Ectodermal cell (in vitro differentiated cells): ENCODE measurements around the gene NXPE4.
"Not testable (repeated sequence)": the region's sequence is repeated elsewhere in the genome, so short reads cannot be mapped to it uniquely, and the experiment has no call there.

ENCODE experiments used
- H3K27ac ChIP-seq: 2 replicates; pipeline ENCODE4 v1.7.0; 2013; ENCODE audit warnings: mild to moderate bottlenecking, low read depth, low read length; ENCODE audit not compliant: insufficient read depth, poor library complexity, severe bottlenecking
- H3K27me3 ChIP-seq: 2 replicates; pipeline ENCODE4 v1.7.0; 2013; ENCODE audit warnings: mild to moderate bottlenecking, low read length; ENCODE audit not compliant: insufficient read depth, control insufficient read depth, poor library complexity, severe bottlenecking
- H3K36me3 ChIP-seq: one replicate; pipeline ENCODE4 v1.7.0; 2013; ENCODE audit warnings: low read length; ENCODE audit not compliant: control insufficient read depth, insufficient read depth
- H3K4me1 ChIP-seq: one replicate; pipeline ENCODE4 v1.7.0; 2013; ENCODE audit warnings: low read length; ENCODE audit not compliant: control insufficient read depth, insufficient read depth
- H3K4me3 ChIP-seq: 2 replicates; pipeline ENCODE4 v1.7.0; 2013; ENCODE audit warnings: low read depth, low read length, control low read depth; ENCODE audit not compliant: insufficient read depth
- H3K9me3 ChIP-seq: 2 replicates; pipeline ENCODE4 v1.7.0; 2013; ENCODE audit warnings: mild to moderate bottlenecking, low read length, moderate library complexity; ENCODE audit not compliant: control insufficient read depth
- WGBS, 2 experiments: methylation state at CpG; one replicate each; pipeline ENCODE4 v1.1.7; 2013; ENCODE audit warnings: missing lambda C conversion rate in 2 of 2; 5-methylcytosine and 5-hydroxymethylcytosine counted together

NXPE4 gene

DNA sequence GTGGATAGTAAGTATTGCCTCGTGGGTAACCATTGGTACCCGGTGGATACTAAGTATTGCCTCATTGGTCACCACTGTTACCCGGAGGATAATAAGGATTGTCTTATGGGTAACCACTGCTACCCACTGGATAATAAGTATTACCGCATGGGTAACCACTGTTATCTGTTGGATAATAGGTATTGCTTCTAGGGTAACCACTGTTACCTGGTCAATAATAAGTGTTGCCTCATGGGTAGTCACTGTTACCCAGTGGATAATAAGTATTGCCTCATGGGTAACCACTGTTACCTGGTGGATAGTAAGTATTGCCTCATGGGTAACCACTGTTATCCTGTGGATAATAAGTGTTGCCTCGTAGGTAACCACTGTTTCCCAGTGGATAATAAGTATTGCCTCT lies 22.6 kb upstream of the NXPE4 start:
- H3K27me3 ChIP-seq: no peaks in the 10 kb centered on the region
- H3K36me3 ChIP-seq: no peaks in the 10 kb centered on the region
- no peak overlapping the region for H3K4me3 ChIP-seq
- no peaks in the 10 kb centered on the region for H3K4me1 ChIP-seq
- H3K27ac ChIP-seq: no peak overlapping the region
- 94 to 96% methylated on average over 5 of the region's 5 CpGs for WGBS, 2 experiments
- H3K9me3 ChIP-seq: peaks cover 12% of the 10 kb centered on the region

DNA sequence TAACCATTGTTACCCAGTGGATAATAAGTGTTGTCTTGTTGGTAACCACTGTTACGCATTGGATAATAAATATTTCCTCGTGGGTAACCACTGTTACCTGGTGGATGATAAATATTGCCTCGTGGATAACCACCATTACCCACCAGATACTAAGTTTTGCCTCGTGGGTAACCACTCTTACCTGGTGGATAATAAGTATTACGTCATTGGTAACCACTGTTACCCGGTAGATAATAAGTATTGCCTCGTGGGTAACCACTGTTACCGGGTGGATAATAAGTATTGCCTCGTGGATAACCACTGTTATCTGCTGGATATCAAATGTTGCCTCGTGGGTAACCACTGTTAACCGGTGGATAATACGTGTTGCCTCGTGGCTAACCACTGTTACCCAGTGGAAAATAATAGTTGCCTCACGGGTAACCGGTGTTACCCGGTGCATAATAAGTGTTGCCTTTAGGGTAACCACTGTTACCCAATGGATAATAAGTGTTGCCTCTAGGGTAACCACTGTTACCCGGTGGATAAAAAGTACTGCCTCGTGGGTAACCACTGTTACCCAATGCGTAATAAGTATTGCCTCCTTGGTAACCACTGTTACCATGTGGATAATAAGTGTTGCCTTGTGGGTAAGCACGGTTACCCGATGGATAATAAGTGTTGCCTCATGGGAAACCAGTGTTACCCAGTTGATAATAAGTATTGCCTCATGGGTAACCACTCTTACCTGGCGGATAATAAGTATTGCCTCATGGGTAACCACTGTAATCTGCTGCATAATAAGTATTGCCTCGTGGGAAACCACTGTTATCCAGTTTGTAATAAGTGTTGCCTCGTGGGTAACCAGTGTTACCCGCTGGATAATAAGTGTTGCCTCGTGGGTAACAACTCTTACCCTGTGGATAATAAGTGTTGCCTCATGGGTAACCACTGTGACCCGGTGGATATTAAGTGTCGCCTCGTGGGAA lies 21.9 kb upstream of the NXPE4 start:
- H3K27ac ChIP-seq: no peak overlapping the region
- H3K27me3 ChIP-seq: no peaks in the 10 kb centered on the region
- peaks cover 7% of the 10 kb centered on the region for H3K9me3 ChIP-seq
- H3K4me1 ChIP-seq: no peaks in the 10 kb centered on the region
- no peak overlapping the region for H3K4me3 ChIP-seq
- no peaks in the 10 kb centered on the region for H3K36me3 ChIP-seq
- 95 to 96% methylated on average over 29 of the region's 29 CpGs for WGBS, 2 experiments

DNA sequence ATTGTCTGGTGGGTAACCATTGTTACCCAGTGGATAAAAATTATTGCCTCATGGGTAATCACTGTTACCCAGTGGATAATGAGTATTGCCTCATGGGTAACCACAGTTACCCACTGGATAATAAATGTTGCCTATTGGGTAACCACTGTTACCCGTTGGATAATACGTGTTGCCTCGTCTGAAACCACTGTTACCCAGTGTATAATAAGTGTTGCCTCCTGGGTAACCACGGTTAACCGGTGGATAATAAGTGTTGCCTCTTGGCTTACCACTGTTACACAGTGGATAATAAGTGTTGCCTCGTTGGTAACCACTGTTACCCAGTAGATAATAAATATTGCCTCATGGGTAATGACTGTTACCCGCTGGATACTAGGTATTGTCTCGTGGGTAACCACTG lies 20.9 kb upstream of the NXPE4 start:
- Histone ChIP-seq H3K4me3 (no peak overlapping the region), H3K27ac (no peak overlapping the region), H3K27me3 (no peaks in the 10 kb centered on the region), H3K36me3 (no peaks in the 10 kb centered on the region), H3K9me3 (peaks cover 7% of the 10 kb centered on the region), H3K4me1 (no peaks in the 10 kb centered on the region)
- WGBS, 2 experiments: 95 to 96% methylated on average over 8 of the region's 8 CpGs

DNA sequence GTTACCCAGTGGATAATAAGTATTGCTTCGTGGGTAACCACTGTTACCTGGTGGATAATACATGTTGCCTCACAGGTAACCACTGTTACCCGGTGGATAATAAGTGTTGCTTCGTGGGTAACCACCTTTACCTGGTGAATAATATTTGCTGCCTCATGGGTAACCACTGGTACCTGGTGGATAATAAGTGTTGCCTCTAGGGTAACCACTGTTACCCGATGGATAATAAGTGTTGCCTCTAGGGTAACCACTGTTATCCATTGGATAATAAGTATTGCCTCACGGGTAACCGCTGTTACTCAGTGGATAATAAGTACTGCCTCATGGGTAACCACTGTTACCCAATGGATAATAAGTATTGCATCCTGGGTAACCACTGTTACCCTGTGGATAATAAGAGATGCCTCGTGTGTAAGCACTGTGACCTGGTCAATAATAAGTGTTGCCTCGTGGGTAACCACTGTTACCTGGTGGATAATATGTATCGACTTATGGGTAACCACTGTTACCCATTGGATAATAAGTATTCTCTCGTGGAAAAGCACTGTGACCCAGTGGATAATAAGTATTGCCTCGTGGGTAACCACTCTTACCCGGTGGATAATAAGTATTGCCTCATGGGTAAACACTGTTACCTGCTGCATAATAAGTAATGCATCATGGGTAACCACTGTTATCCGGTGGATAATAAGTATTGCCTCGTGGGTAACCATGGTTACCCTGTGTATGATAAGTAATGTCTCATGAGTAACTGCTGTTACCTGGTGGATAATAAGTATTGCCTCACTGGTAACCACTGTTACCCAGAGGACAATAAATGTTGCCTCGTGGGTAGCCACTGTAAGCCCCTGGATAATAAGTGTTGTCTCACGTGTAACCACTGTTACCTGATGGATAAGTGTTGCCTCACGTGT lies 20.1 kb upstream of the NXPE4 start:
- 94 to 95% methylated on average over 17 of the region's 17 CpGs for WGBS, 2 experiments
- H3K4me3 ChIP-seq: no peak overlapping the region

DNA sequence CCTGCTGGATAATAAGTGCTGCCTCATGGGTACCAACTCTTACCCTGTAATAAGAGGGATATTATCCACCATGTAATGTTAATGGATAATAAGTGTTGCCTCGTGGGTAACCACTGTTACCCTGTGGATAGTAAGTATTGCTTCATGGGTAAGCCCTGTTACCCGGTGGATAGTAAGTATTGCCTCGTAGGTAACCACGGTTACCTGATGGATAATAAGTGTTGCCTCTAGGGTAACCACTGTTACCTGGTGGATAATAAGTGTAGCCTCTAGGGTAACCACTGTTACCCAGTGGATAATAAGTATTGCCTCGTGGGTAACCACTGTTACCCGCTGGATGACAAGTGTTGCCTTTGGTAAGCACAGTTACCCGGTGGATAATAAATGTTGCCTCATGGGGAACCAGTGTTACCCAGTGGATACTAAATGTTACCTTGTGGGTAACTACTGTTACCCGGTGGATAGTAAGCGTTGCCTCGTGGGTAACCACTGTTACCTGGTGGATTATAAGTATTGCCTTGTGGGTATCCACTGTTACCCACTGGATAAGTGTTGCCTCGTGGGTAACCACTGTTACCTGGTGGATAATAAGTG lies 18.6 kb upstream of the NXPE4 start:
- H3K27me3 ChIP-seq: no peaks in the 10 kb centered on the region
- WGBS, 2 experiments: 94 to 96% methylated on average over 11 of the region's 11 CpGs
- no peak overlapping the region for H3K4me3 ChIP-seq
- H3K36me3 ChIP-seq: no peaks in the 10 kb centered on the region
- peaks cover 7% of the 10 kb centered on the region for H3K9me3 ChIP-seq
- no peaks in the 10 kb centered on the region for H3K4me1 ChIP-seq
- no peak overlapping the region for H3K27ac ChIP-seq

More for the DNA sequence above, 20.1 kb upstream of the NXPE4 start:
- Histone ChIP-seq H3K4me1 (no peaks in the 10 kb centered on the region), H3K36me3 (no peaks in the 10 kb centered on the region), H3K9me3 (peaks cover 7% of the 10 kb centered on the region), H3K27me3 (no peaks in the 10 kb centered on the region), H3K27ac (no peak overlapping the region)

DNA sequence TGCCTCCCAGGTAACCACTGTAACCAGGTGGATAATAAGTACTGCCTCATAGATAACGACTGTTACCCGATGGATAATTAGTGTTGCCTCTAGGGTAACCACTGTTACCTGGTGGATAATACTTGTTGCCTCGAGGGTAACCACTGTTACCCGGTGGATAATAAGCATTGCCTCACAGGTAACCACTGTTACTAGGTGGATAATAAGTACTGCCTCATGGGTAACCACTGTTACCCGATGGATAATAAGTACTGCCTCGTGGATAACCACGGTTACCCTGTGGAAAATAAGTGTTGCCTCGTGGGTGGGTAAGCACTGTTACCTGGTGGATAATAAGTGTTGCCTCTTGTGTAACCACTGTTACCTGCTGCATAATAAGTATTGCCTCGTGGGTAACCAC lies 17.5 kb upstream of the NXPE4 start:
- not testable (repeated sequence) for H3K4me1 ChIP-seq, H3K4me3 ChIP-seq, H3K27ac ChIP-seq, H3K36me3 ChIP-seq, H3K27me3 ChIP-seq, H3K9me3 ChIP-seq
- 93 to 95% methylated on average over 9 of the region's 9 CpGs for WGBS, 2 experiments

DNA sequence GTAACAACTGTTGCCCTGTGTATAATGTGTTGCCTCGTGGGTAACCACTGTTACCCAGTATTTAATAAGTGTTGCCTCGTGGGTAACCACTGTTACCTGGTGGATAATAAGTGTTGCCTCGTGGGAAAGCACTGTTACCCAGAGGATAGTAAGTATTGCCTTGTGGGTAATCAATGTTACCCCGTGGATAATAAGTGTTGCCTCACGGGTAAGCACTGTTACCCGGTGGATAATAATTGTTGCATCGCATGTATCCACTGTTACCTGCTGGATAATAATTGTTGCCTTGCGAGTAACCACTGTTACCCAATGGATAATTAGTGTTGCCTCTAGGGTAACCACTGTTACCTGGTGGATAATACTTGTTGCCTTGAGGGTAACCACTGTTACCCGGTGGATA lies 17.1 kb upstream of the NXPE4 start:
- Histone ChIP-seq H3K36me3 (no peaks in the 10 kb centered on the region), H3K27me3 (no peaks in the 10 kb centered on the region), H3K4me3 (no peak overlapping the region), H3K4me1 (no peaks in the 10 kb centered on the region), H3K9me3 (peaks cover 2% of the 10 kb centered on the region), H3K27ac (no peak overlapping the region)
- WGBS, 2 experiments: 92 to 93% methylated on average over 9 of the region's 9 CpGs

DNA sequence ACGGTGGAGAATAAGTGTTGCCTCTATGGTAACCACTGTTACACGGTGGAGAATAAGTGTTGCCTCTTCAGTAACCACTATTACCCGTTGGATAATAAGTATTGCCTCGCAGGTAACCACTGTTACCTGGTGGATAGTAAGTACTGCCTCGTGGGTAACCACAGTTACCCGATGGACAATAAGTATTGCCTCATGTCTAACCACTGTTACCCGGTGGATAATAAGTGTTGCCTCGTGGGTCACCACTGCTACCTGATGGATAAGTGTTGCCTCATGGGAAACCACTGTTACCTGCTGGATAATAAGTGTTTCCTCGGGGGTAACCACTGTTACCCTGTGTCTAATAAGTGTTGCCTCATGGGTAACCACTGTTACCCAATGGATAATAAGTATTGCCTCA lies 16.6 kb upstream of the NXPE4 start:
- not testable (repeated sequence) for H3K4me1 ChIP-seq, H3K27me3 ChIP-seq, H3K9me3 ChIP-seq, H3K27ac ChIP-seq, H3K36me3 ChIP-seq, H3K4me3 ChIP-seq
- WGBS, 2 experiments: 89 to 90% methylated on average over 9 of the region's 9 CpGs

DNA sequence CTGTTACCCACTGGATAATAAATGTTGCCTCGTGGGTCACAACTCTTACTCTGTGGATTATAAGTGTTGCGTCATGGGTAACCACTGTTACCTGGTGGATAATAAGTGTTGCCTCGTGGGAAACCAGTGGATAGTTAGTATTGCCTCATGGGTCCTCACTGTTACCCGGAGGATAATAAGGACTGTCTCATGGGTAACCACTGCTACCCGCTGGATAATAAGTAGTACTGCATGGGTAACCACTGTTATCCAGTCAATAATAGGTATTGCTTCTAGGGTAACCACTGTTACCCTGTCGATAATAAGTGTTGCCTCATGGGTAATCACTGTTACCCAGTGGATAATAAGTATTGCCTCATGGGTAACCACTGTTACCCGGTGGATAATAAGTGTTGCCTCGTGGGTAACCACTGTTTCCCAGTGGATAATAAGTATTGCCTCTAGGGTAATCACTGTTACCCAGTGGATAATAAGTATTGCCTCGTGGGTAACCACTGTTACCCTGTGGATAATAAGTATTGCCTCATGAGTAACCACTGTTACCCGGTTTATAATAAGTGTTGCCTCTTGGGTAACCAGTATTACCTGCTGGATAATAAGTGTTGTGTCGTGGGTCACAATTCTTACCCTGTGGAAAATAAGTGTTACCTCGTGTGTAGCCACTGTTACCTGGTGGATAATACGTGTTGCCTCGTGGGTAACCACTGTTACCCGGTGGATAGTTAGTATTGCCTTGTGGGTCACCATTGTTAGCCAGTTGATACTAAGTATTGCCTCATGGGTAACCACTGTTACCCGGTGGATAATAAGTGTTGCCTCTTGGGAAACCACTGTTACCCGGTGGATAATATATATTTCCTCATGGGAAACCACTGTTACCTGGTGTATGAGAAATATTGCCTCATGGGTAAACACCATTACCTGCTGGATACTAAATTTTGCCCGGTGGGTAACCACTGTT lies 15.7 kb upstream of the NXPE4 start:
- no peak overlapping the region for H3K27ac ChIP-seq
- no peaks in the 10 kb centered on the region for H3K4me1 ChIP-seq
- 92 to 95% methylated on average over 18 of the region's 18 CpGs for WGBS, 2 experiments
- no peaks in the 10 kb centered on the region for H3K27me3 ChIP-seq
- H3K36me3 ChIP-seq: no peaks in the 10 kb centered on the region
- H3K9me3 ChIP-seq: peaks cover 2% of the 10 kb centered on the region
- H3K4me3 ChIP-seq: no peak overlapping the region
